Gastrocnemius medialis (tissue), 4 donors: ENCODE data around the gene DISC1. TPM values are rescaled to one million over a fixed set of nuclear protein-coding genes. Genes with fewer than 3 reads are reported as not detected.
A peak's percentile ranks its signal among the peaks of the same experiment; 100 is the strongest.

Experiments used
- ATAC-seq, 2 donors: fragments of 150-250 bp; one replicate each; pipeline ENCODE4 v1.9.1; 2016
- DNase-seq, 2 donors: peaks; one replicate each; pipeline ENCODE4 v3.0.0-alpha.2; 2019
- H3K27ac ChIP-seq, 4 donors: fragments of 200-600 bp; sonication (generic); 1 replicate in 1 of 4; 2 replicates in 3 of 4; pipeline ENCODE4 v1.5.1; 2016 to 2018; ENCODE audit warnings: mild to moderate bottlenecking in 2 of 4, moderate library complexity in 1 of 4
- H3K27me3 ChIP-seq, 3 donors: fragments of 200-600 bp; sonication (generic) in 2 of 3; 1 replicate in 1 of 3; 2 replicates in 2 of 3; pipeline versions ENCODE4 v1.5.1 to v1.6.0; 2016 to 2019; ENCODE audit warnings: mild to moderate bottlenecking in 1 of 3, moderate library complexity in 1 of 3
- H3K36me3 ChIP-seq, 2 donors: fragments of 200-600 bp; sonication (generic) in 1 of 2; one replicate each; pipeline ENCODE4 v1.5.1; 2017 to 2018
- H3K4me1 ChIP-seq, 2 donors: fragments of 200-600 bp; sonication (generic) in 1 of 2; one replicate each; pipeline ENCODE4 v1.5.1; 2016 to 2017; ENCODE audit warnings: mild to moderate bottlenecking in 2 of 2
- H3K4me3 ChIP-seq, 4 donors: fragments of 200-600 bp; sonication (generic) in 3 of 4; 1 replicate in 1 of 4; 2 replicates in 3 of 4; pipeline ENCODE4 v1.5.1; 2016 to 2019; ENCODE audit warnings: mild to moderate bottlenecking in 2 of 4
- H3K9me3 ChIP-seq, 3 donors: fragments of 200-600 bp; sonication (generic) in 2 of 3; 1 replicate in 1 of 3; 2 replicates in 2 of 3; pipeline ENCODE4 v1.5.1; 2016 to 2019
- POLR2A ChIP-seq, 2 donors: fragments of 450-650 bp; IDR thresholded peaks; one replicate each; pipeline ENCODE4 v1.6.1; 2017; ENCODE audit warnings: antibody characterized with exemption in 2 of 2, mild to moderate bottlenecking in 2 of 2, moderate library complexity in 2 of 2
- in situ Hi-C, 4 donors: fragments of 200-750 bp; cut with MboI; loops; one replicate each; pipeline versions ENCODE4 v1.15.0 to v1.8.0; 2017; ENCODE audit warnings: low sequenced_read_pairs in 4 of 4
- intact Hi-C: fragments of 100-400 bp; cut with DNase I; formaldehyde crosslinking; loops from one replicate; pipeline ENCODE4 v1.15.1; 2023; ENCODE audit warnings: low total_unique reads
- total RNA-seq, 4 donors: library from RNA; depleted of rRNA; stranded (reverse); fragments of >200 nt; gene quantifications; one replicate each; pipeline versions ENCODE4 v1.1.0 to v1.2.3, GENCODE V29; 2016
- TF ChIP-seq, protein P1 (sequence below), 5 experiments: fragments of 450-650 bp in 3 of 5; fragments of 200-600 bp in 2 of 5; sonication (generic) in 2 of 5; IDR thresholded peaks in 4 of 5; conservative IDR thresholded peaks in 1 of 5; 1 replicate in 4 of 5; 2 replicates in 1 of 5; pipeline ENCODE4 v1.5.1; 2016 to 2019; ENCODE audit warnings: antibody characterized with exemption in 5 of 5, mild to moderate bottlenecking in 3 of 5, moderate library complexity in 3 of 5

The DISC1 gene
- total RNA-seq, 4 donors from 2014 or later = 2.3 to 5.8 (median 2.6) TPM

- intact Hi-C loops (loop anchor here (10.0 kb wide), 1 partner anchor 95 kb away; no protein-coding TSS in a partner anchor), in situ Hi-C loops (loop anchor here in 3 of 4 donors (25.0 kb wide), 3 partner anchors 762 to 1387 kb away; partner anchors contain the start of gene SIPA1L2 (in 1 of the 3))
- TF ChIP-seq, protein P1, sequence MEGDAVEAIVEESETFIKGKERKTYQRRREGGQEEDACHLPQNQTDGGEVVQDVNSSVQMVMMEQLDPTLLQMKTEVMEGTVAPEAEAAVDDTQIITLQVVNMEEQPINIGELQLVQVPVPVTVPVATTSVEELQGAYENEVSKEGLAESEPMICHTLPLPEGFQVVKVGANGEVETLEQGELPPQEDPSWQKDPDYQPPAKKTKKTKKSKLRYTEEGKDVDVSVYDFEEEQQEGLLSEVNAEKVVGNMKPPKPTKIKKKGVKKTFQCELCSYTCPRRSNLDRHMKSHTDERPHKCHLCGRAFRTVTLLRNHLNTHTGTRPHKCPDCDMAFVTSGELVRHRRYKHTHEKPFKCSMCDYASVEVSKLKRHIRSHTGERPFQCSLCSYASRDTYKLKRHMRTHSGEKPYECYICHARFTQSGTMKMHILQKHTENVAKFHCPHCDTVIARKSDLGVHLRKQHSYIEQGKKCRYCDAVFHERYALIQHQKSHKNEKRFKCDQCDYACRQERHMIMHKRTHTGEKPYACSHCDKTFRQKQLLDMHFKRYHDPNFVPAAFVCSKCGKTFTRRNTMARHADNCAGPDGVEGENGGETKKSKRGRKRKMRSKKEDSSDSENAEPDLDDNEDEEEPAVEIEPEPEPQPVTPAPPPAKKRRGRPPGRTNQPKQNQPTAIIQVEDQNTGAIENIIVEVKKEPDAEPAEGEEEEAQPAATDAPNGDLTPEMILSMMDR (IDR thresholded peaks at IDR 0.05 in 4 of 5, conservative IDR thresholded peaks at IDR 0.05 in 1 of 5) = no peak
- no peak for TF ChIP-seq POLR2A (IDR thresholded peaks at IDR 0.05)
- DNase-seq (no peak), ATAC-seq (no peak)
- no peak overlapping the region for H3K27ac ChIP-seq
- H3K4me1 ChIP-seq = no peaks in the 10 kb centered on the region
- no peaks in the 10 kb centered on the region for H3K9me3 ChIP-seq
- no peak overlapping the region for H3K4me3 ChIP-seq
- H3K27me3 ChIP-seq = no peaks in the 10 kb centered on the region
- no peaks in the 10 kb centered on the region for H3K36me3 ChIP-seq
These were observed 223.4 kb downstream of the DISC1 start for GRCh38 chr1:231849981-231850380.

DNA sequence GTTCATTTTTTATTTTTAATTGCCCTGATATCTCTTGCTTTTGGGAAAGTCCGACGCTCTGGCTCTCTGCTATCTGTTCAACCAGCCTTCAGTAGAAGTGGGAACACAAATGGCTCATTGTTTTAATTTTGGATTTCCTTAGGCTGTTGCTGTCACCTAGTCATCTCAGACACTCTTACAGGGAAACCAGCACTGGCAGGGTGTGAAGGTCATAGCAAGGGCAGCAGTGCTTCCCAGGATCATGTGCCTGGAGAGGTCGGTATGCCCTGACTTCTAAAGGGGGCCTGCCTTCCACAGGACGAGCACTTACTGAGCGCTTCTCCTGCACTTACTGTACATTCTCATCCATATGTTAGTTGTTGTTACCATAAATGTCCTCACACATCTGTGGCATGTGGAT lies 224.2 kb downstream of the DISC1 start:
- DNase-seq = no peak
- intact Hi-C loops (loop anchor here (10.0 kb wide), 1 partner anchor 96 kb away; no protein-coding TSS in a partner anchor), in situ Hi-C loops (loop anchor here in 3 of 4 donors (25.0 kb wide), 3 partner anchors 762 to 1387 kb away; partner anchors contain the start of gene SIPA1L2 (in 1 of the 3))
- no peaks in the 10 kb centered on the region for H3K4me1 ChIP-seq
- H3K27me3 ChIP-seq = no peaks in the 10 kb centered on the region
- no peak overlapping the region for H3K27ac ChIP-seq
- H3K9me3 ChIP-seq = no peaks in the 10 kb centered on the region
- ATAC-seq = no peak
- no peak overlapping the region for H3K4me3 ChIP-seq
- H3K36me3 ChIP-seq = no peaks in the 10 kb centered on the region
- TF ChIP-seq, protein P1 (IDR thresholded peaks at IDR 0.05 in 4 of 5, conservative IDR thresholded peaks at IDR 0.05 in 1 of 5) = no peak
- TF ChIP-seq POLR2A (IDR thresholded peaks at IDR 0.05) = no peak

DNA sequence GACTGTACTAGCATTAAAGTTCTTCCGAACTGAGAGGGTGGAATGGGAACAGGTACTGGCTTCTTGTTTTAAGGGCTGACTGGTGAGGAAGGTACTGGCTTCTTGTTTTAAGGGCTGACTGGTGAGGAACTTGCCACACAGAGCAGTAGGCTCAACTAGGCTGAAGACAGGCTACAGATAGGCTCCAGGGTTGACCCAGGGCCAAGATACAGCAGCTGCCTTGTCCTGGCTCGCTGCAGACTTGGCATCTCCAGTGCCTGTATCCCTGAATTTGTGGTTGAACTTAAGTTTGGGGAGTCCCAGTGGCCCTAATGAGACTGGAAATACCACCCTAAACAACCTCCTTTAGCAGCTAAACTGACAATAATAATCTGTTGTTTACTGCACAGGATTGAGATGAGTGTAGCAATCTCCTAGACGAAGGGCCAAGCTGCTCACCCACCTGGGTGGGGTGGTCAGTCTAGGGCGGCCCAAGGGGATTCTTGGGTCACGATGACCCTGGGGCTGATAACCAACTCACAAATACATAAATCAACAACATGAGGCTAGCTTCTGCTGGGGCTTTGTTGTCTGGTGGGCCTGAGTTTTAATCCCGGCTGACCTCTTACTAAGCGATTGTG lies 227.1 kb downstream of the DISC1 start:
- in situ Hi-C loops (loop anchor here in 3 of 4 donors (25.0 kb wide), 3 partner anchors 759 to 1384 kb away; partner anchors contain the start of gene SIPA1L2 (in 1 of the 3)), intact Hi-C loops (loop anchor here (10.0 kb wide), 1 partner anchor 99 kb away; no protein-coding TSS in a partner anchor)
- peak in 1 of 2 donors; percentile 43 for DNase-seq
- peak; percentile 51 to 60 for ATAC-seq
- H3K9me3 ChIP-seq = no peaks in the 10 kb centered on the region
- H3K27me3 ChIP-seq = no peaks in the 10 kb centered on the region
- no peaks in the 10 kb centered on the region for H3K36me3 ChIP-seq
- peak overlapping the region in 1 of 4 donors; percentile 7 for H3K27ac ChIP-seq
- H3K4me3 ChIP-seq = no peak overlapping the region
- no peak for TF ChIP-seq POLR2A (IDR thresholded peaks at IDR 0.05)
- TF ChIP-seq, protein P1 (IDR thresholded peaks at IDR 0.05 in 4 of 5, conservative IDR thresholded peaks at IDR 0.05 in 1 of 5) = no peak
- H3K4me1 ChIP-seq = no peaks in the 10 kb centered on the region

DNA sequence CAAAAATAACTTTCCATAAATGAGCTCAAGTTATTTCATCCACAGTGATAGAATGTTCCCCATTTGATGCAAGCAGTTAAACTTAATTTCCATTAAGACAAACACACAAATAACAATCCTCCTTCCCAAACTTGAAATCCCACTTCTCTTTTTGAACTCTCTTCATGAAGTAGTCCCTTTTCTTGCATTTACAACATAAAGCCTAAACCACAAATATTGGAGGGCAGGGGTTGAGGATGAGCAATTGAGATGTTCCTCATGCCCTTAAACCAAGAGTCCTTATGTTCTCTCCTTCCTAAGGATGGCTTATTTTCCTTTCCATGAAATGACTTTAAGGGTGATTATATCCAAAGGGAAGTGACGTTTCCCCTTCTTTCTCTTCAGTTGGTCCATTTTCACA lies 228.8 kb downstream of the DISC1 start:
- intact Hi-C loops = loop anchor here (10.0 kb wide), 1 partner anchor 101 kb away; no protein-coding TSS in a partner anchor

More for the DNA sequence above, 228.8 kb downstream of the DISC1 start:
- TF ChIP-seq, protein P1 (IDR thresholded peaks at IDR 0.05 in 4 of 5, conservative IDR thresholded peaks at IDR 0.05 in 1 of 5) = no peak
- TF ChIP-seq POLR2A (IDR thresholded peaks at IDR 0.05) = no peak
- no peak for DNase-seq
- no peaks in the 10 kb centered on the region for H3K36me3 ChIP-seq
- no peaks in the 10 kb centered on the region for H3K9me3 ChIP-seq
- no peaks in the 10 kb centered on the region for H3K27me3 ChIP-seq
- H3K27ac ChIP-seq = no peak overlapping the region
- in situ Hi-C loops = loop anchor here in 3 of 4 donors (25.0 kb wide), 3 partner anchors 757 to 1382 kb away; partner anchors contain the start of gene SIPA1L2 (in 1 of the 3)
- H3K4me1 ChIP-seq = no peaks in the 10 kb centered on the region
- no peak for ATAC-seq
- no peak overlapping the region for H3K4me3 ChIP-seq
